ENCODE data around the gene PPIL1. TPM values are rescaled to one million over a fixed set of nuclear protein-coding genes. Genes with fewer than 3 reads are reported as not detected.
A peak's percentile ranks its signal among the peaks of the same experiment; 100 is the strongest.
"Not testable (repeated sequence)": the region's sequence is repeated elsewhere in the genome, so short reads cannot be mapped to it uniquely, and the experiment has no call there.

PPIL1 gene
- total RNA-seq, 6 experiments from 2014 or later = 36.1 to 46.8 (median 39.6) TPM

DNA sequence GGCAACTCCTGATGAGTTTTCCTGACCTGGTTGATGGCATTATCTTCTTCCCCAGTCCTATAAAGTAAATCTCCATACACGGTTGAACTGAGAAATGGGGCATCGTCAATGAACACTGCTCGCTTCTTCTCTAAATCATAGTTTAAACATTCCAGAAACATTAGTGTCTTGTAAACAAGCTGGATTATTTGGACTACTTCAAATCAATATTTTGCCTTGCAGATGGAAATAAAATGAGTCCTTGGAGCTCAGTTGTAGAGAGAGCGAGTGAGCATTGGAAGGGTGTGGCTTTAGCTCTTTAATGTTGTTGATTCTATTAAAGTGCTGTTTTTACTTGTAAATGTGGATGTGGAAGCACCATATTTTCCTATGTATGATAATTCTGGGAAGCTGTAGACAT lies 29.5 kb upstream of the PPIL1 start:
- H3K36me3 Mint-ChIP-seq (ENCODE audit: low read depth) = peaks cover 49% of the 10 kb centered on the region

DNA sequence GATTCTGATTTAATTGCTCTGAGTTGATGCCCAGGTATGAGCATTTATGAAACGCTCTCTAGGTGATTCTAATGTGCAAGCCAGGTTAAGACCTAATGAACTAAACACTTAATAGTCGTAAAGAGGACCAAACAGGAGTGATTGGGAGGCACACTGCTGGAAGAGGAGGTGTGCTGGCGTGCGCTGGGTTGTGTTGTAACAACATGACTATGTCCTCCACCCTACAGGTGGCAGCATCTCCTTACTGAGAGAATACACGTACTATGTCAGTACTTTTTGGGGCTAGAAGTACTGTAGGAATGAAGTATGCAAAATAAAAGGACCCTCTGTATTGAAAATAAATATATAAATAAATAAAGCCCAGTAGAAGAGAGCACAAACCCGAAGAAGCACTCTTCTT lies 23.0 kb upstream of the PPIL1 start:
- Mint-ChIP-seq H3K9me3 (no peaks in the 10 kb centered on the region), H3K4me1 (ENCODE audit: low read depth) (peaks cover 9% of the 10 kb centered on the region; the same call in 1 of the 2 replicates), H3K4me3 (no peak overlapping the region), H3K36me3 (ENCODE audit: low read depth) (peaks cover 20% of the 10 kb centered on the region), H3K27ac (no peak overlapping the region), H3K27me3 (ENCODE audit: insufficient read depth) (no peaks in the 10 kb centered on the region)
- DNase-seq = no peak
- TF ChIP-seq, protein P1, sequence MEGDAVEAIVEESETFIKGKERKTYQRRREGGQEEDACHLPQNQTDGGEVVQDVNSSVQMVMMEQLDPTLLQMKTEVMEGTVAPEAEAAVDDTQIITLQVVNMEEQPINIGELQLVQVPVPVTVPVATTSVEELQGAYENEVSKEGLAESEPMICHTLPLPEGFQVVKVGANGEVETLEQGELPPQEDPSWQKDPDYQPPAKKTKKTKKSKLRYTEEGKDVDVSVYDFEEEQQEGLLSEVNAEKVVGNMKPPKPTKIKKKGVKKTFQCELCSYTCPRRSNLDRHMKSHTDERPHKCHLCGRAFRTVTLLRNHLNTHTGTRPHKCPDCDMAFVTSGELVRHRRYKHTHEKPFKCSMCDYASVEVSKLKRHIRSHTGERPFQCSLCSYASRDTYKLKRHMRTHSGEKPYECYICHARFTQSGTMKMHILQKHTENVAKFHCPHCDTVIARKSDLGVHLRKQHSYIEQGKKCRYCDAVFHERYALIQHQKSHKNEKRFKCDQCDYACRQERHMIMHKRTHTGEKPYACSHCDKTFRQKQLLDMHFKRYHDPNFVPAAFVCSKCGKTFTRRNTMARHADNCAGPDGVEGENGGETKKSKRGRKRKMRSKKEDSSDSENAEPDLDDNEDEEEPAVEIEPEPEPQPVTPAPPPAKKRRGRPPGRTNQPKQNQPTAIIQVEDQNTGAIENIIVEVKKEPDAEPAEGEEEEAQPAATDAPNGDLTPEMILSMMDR (IDR thresholded peaks at IDR 0.05) = peak; percentile 47; the same call in 1 of the 2 replicates

More for the DNA sequence above, 29.5 kb upstream of the PPIL1 start:
- peak overlapping the region; percentile 52; the same call in 1 of the 2 replicates for H3K27ac Mint-ChIP-seq
- no peak overlapping the region; the same call in 1 of the 2 replicates for H3K4me3 Mint-ChIP-seq
- TF ChIP-seq, protein P1 (IDR thresholded peaks at IDR 0.05) = no peak
- H3K4me1 Mint-ChIP-seq (ENCODE audit: low read depth) = peaks cover 32% of the 10 kb centered on the region
- no peak for DNase-seq
- no peaks in the 10 kb centered on the region for H3K27me3 Mint-ChIP-seq (ENCODE audit: insufficient read depth)
- no peaks in the 10 kb centered on the region for H3K9me3 Mint-ChIP-seq

DNA sequence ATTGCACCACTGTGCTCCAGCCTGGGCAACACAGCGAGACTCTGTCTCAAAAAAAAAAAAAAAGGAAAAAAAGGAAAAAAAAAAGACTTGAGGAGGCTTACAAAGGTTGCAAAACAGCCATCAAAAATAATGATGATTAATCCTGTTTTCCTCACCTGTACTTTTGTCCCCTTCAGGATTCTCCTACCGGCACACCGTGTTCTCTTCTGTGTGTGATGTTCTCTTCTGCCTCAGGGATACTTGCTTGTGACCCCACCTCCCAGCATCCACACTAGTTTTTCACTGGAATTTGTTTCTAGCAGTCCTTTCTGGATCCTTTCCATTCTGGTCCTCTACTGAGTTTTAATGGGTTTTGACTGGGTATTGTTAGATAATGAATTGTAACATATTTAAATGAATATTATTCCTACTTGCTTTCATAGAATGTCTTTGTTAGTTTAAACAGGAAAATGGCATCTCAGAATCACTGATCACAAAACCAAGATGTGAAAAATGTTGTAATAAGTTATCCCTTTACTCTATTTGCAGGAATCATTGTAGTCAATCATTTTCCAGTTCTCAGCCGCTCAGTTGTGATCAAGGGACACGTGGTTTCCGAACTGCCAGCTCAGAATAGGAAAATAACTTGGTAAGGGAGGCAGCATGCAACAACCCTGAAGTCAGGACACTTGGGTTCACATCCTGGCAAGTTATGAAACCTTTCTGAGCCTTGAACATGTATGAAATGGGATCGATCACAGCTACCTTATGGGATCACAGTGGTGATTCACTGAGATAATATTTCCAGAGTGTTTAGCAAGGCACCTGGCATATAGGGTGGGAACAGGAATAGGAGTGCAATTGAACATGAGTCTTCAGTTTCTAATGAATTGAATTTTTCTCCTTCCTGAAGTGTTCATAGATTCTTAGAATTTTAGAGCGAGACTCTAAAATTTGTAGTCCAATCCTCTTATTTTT lies 19.7 kb upstream of the PPIL1 start:
- Mint-ChIP-seq H3K27me3 (ENCODE audit: insufficient read depth) (no peaks in the 10 kb centered on the region), H3K36me3 (ENCODE audit: low read depth) (peaks cover 11% of the 10 kb centered on the region; the same call in 1 of the 2 replicates), H3K9me3 (no peaks in the 10 kb centered on the region), H3K4me1 (ENCODE audit: low read depth) (peaks cover 10% of the 10 kb centered on the region), H3K4me3 (no peak overlapping the region), H3K27ac (no peak overlapping the region)
- TF ChIP-seq, protein P1 (IDR thresholded peaks at IDR 0.05) = no peak
- no peak for DNase-seq

DNA sequence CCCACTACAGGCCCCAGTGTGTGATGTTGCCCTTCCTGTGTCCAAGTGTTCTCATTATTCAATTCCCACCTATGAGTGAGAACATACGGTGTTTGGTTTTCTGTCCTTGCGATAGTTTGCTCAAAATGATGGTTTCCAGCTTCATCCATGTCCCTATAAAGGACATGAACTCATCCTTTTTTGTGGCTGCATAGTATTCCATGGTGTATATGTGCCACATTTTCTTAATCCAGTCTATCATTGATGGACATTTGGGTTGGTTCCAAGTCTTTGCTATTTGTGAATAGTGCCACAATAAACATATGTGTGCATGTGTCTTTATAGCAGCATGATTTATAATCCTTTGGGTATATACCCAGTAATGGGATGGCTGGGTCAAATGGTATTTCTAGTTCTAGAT lies 16.6 kb upstream of the PPIL1 start:
- H3K27ac Mint-ChIP-seq; H3K4me3 Mint-ChIP-seq; H3K36me3 Mint-ChIP-seq (ENCODE audit: low read depth); H3K27me3 Mint-ChIP-seq (ENCODE audit: insufficient read depth); H3K9me3 Mint-ChIP-seq; DNase-seq: not testable (repeated sequence)
- peaks cover 36% of the 10 kb centered on the region for H3K4me1 Mint-ChIP-seq (ENCODE audit: low read depth)

DNA sequence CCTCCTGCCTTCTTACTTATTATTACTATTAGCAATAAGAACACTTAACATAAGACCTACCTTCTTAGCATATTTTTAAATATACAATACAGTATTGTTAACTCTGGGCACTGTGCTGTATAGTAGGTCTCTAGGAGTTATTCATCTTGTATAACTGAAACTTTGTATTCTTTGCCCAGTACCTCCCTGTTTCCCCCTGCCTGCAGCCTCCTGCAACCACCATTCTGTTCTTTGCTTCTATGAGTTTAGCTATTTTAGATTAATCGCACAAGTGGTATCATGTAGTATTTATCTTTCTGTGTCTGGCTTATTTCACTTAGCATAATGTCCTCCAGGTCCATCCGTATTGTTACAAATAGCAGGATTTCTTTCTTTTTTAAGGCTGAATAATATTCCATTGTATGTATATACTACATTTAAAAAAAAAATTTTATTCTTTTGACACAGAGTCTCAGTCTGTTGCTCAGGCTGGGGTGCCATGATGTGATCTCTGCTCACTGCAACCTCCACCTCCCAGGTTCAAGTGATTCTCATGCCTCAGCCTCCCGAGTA lies 15.6 kb upstream of the PPIL1 start:
- Mint-ChIP-seq H3K27ac (no peak overlapping the region), H3K36me3 (ENCODE audit: low read depth) (peaks cover 2% of the 10 kb centered on the region; the same call in 1 of the 2 replicates), H3K9me3 (no peaks in the 10 kb centered on the region), H3K27me3 (ENCODE audit: insufficient read depth) (no peaks in the 10 kb centered on the region; the same call in 1 of the 2 replicates), H3K4me1 (ENCODE audit: low read depth) (peaks cover 37% of the 10 kb centered on the region), H3K4me3 (no peak overlapping the region)
- no peak for DNase-seq
- TF ChIP-seq, protein P1 (IDR thresholded peaks at IDR 0.05) = no peak

Data from HFFc6 (cell line).